Large intestine (tissue), 1 donor: ENCODE results near the gene KAT7. TPM values are rescaled to one million over a fixed set of nuclear protein-coding genes. Genes with fewer than 3 reads are reported as not detected.

Source experiments
- polyA plus RNA-seq: library from polyadenylated mRNA; unstranded; fragments of 120-200 nt; gene quantifications from one replicate; pipeline ENCODE4 v1.2.1, GENCODE V29; 2013

KAT7 gene
- polyA plus RNA-seq, 1 donor = 31.6 TPM

Other genes with a start within 250 kb of the KAT7 start
- gene NXPH3, start 212.8 kb upstream of the KAT7 start, polyA plus RNA-seq = 0.52 TPM
- 54.3 TPM for gene SPOP, start 110.6 kb upstream of the KAT7 start, polyA plus RNA-seq
- gene SLC35B1, start 80.7 kb upstream of the KAT7 start, polyA plus RNA-seq = 61.2 TPM
- 10.9 TPM for gene FAM117A, start 24.6 kb upstream of the KAT7 start, polyA plus RNA-seq
- 0.39 TPM for gene TAC4, start 59.4 kb downstream of the KAT7 start, polyA plus RNA-seq
- 3.9 TPM for gene DLX4, start 180.5 kb downstream of the KAT7 start, polyA plus RNA-seq
- 0.66 TPM for gene DLX3, start 206.5 kb downstream of the KAT7 start, polyA plus RNA-seq